ENCODE data around the gene FICD.

GRCh38 chr12:108465417-108465816 is 49.7 kb upstream of the FICD start:
- TF ChIP-seq POLR2AphosphoS5 (IDR thresholded peaks at IDR 0.05; ENCODE audit: borderline replicate concordance, low read depth, low read length), result no peak
- no peak for TF ChIP-seq EZH2 (IDR thresholded peaks at IDR 0.05)

Data from SK-N-MC (cell line).